GDM1 (cell line): Measurements from ENCODE around the gene LAMTOR2.
"Not testable (repeated sequence)": the region's sequence is repeated elsewhere in the genome, so short reads cannot be mapped to it uniquely, and the experiment has no call there.

Experiments
- DNase-seq: peaks from one replicate; lab custom pipeline; 2025; lab: John Stamatoyannopoulos, UW

LAMTOR2 gene

DNA sequence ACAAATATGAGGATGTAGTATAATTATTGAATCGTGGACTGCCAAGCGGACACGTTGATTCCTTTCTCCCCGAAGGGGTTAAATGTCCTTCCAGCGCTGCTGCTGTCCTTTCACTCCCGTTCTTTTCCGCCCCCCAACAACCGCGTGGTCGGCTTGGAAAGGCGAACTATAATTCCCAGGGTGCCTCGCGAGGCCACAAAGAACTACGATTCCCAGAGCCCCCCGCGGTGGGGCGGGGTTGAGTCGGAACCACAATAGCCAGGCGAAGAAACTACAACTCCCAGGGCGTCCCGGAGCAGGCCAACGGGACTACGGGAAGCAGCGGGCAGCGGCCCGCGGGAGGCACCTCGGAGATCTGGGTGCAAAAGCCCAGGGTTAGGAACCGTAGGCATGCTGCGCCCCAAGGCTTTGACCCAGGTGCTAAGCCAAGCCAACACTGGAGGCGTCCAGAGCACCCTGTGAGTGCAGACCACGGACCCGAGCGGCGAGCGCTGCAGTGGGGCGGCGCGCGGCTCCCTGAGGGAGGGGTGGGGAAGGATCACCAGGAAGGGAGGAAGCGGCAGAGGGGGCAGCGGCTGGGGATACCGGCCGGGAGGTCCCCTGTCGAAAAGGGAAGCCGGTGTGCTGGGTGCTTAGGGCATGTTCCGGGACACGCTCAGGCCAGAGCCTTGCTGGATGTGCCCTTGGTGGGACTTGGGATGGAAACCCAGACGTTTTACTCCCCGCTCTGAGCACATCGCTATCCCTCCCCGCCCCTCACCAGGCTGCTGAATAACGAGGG, at the start of gene LAMTOR2:
Gene LAMTOR2, plus strand, starts transcription at position 283 of the 781 bp plus-strand sequence. Its CDS starts 108 bp downstream, at position 391.
- peak; percentile 92 for DNase-seq

DNA sequence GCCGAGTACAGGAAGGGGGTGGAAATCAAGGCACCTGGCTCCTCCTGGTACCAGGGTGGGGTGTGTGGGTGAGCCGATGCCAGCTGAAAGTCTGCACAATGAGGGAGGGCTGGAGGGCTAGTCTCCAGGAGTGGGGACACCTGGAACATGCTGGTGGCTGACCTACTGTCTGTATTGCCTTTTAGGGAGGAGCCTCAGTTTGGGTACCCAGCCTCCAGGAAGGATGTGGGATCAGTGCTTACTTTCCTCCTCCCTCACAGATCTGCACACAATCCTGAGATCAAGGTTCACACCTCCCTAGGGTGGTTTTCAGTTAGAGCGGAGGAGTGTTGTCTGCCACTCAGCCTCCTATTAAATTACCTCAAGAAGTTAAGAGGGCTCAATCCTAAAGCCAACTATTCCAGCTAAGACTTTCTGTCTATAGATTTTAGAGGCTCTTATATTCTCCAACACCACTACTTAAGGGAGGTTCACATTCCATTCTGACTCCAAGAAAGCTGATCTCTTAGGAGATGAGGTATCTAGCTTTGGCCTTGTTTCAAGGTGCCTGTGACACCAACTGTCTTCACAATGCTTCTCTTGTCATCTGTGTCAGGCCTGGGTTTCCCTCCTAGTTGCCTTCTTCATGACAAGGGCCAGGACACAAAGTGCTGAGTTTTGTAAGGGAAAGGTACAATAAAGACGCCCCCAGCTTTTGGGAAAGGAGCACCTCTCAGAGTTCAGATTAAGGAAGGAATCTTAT, 49.6 kb upstream of the LAMTOR2 start:
- peak; percentile 26 for DNase-seq

GRCh38 chr1:156006666-156007376, 47.8 kb upstream of the LAMTOR2 start:
- no peak for DNase-seq

GRCh38 chr1:156009404-156009803, 45.2 kb upstream of the LAMTOR2 start:
- DNase-seq: no peak

DNA sequence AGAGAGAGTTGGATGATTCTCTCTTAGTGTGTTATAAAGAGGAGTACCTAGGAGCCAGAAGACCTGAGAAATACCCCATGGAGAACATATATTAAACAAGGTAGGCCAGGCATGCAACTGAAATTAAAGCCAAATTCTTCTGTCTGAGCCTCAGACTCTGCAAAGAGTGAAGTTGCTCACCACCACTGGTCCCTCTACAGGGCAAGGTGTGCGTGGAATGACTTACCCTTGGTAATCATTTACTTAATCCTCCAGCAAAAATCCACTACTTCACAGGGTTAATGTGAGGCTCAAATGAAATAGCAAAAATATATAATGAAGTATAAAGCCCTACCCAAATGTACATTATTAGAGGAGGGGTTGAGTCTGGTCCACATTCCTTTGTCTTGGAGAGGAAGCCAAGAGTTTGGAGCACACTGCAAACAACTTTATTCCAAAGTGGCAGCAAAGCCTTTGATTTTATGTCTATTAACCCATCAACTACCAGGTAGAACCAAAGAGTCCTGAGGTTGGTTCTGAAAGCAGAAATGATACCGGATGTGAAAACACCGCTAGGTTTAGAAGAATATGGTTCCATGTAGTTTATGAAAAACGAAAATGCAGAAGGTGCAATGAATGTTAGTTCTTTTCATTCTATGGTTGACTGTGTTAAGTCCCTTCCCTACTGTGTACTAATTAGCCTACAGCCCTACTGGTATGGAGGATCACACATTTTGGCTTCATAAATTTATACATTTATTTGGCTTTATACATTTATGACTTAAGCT, 42.3 kb upstream of the LAMTOR2 start:
- no peak for DNase-seq

- DNase-seq: no peak
These were observed 39.8 kb upstream of the LAMTOR2 start for GRCh38 chr1:156014829-156015228.

- no peak for DNase-seq
These were observed 34.7 kb upstream of the LAMTOR2 start for GRCh38 chr1:156019946-156020292.

GRCh38 chr1:156020293-156021092, 34.1 kb upstream of the LAMTOR2 start, which contains the start of gene SSR2:
Gene SSR2 (minus strand): TSS chr1:156020951. CDS start chr1:156020167, 784 bp downstream.
- DNase-seq: peak; percentile 76

DNA sequence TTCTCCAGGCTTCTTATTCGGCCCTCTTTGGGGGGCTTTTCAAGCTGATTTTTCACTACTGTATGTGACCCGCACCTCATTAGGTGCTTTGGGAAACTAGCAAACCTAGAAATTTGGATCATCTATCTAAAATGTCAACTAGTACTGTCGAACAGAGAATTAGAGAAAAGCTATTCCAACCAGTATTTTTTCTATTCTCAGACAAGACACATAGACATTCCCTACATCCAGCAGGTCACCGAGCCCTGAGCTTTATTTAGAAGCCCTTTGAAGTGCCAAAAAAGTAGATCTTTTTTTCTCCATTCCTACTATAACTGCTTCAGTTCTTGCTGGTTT, 33.5 kb upstream of the LAMTOR2 start:
- no peak for DNase-seq

DNA sequence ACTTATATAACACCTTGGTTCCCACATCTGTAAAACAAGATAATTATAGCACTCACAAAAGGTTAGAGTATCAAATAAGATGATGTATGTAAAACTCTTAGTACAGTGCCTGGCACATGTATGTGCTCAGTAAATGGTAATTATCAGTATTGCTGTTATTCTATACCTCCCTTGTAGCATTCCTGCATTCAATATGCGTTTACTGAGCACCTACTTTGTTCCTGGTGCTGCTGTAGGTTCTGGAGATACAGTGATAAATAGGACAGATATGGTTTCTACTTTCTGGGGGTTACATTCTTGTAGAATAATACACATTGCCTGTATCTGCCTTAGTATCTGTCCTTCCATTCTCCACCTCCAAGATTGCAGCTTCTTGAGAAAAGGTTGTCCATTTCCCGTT, 32.6 kb upstream of the LAMTOR2 start:
- DNase-seq: no peak

- no peak for DNase-seq
These were observed 29.8 kb upstream of the LAMTOR2 start for GRCh38 chr1:156024801-156025200.

GRCh38 chr1:156025876-156026275, 28.7 kb upstream of the LAMTOR2 start:
- DNase-seq: peak; percentile 45

- no peak for DNase-seq
These were observed 28.0 kb upstream of the LAMTOR2 start for GRCh38 chr1:156026588-156026987.

- DNase-seq: no peak
These were observed 21.6 kb upstream of the LAMTOR2 start for GRCh38 chr1:156033011-156033410.

- DNase-seq: not testable (repeated sequence)
These were observed 19.6 kb upstream of the LAMTOR2 start for GRCh38 chr1:156034991-156035390.

GRCh38 chr1:156042828-156043227, 11.8 kb upstream of the LAMTOR2 start:
- no peak for DNase-seq

- DNase-seq: no peak
These were observed 9.5 kb upstream of the LAMTOR2 start for GRCh38 chr1:156045076-156045475.

GRCh38 chr1:156048663-156049258, 5.8 kb upstream of the LAMTOR2 start:
- no peak for DNase-seq

- DNase-seq: no peak
These were observed 4.2 kb upstream of the LAMTOR2 start for GRCh38 chr1:156050376-156050775.

DNA sequence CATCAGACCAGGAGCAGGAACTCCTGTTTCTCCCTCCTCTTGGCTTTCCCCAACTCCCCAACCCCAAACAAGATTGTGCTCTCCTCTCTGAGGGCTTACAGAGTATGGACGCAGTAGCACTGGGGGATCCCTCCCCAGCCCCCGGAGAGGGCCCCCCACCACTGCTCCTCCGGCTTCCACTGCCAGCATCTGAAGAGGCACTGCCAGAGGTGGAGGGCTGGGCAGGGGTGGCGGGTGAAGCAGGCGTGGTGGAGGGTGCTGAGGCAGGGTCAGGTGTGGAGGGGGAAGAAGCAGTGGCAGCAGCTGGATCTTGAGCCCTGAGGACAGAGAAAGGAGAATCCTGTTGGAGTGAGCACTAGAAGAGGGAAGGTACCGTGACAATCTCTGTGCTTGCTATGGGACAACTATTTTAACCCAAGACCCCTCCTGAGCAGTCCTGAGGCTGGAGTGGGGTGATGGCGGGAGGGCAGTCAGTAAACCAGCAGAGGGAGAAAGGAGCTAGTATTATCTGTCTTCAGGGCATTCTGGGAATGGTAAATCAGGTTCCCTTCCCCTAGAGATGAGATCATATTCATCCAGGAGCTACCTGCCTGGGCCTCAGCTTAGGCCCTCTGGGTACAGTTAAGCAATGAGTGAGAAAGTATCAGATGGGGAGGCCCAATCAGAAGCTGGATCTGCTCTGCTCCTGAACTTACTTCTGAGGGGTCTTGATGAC, 3.4 kb upstream of the LAMTOR2 start:
- DNase-seq: no peak
